Keratinocyte (primary cell): ENCODE results near the gene CACNA1E. TPM values are rescaled to one million over a fixed set of nuclear protein-coding genes. Genes with fewer than 3 reads are reported as not detected.

Experiments
- DNase-seq: peaks from one replicate; pipeline ENCODE4 v3.0.0-alpha.2; 2011; ENCODE audit warnings: low read depth, missing footprints, low spot score
- FAIRE-seq: peaks from 2 replicates; lab custom pipeline; 2011; peaks lifted over from hg19 to GRCh38; lab: Jason Lieb, UNC
- H2AFZ ChIP-seq: 2 replicates; pipeline ENCODE4 v1.6.0; 2012; ENCODE audit warnings: low read length, control low read depth, inconsistent platforms; ENCODE audit not compliant: control insufficient read depth
- H3K27ac ChIP-seq: 2 replicates; pipeline ENCODE4 v1.5.1; 2011; ENCODE audit warnings: low read length; ENCODE audit not compliant: control insufficient read depth, insufficient read depth
- H3K27me3 ChIP-seq: 3 replicates; pipeline ENCODE4 v1.6.0; 2011; ENCODE audit warnings: low read length; ENCODE audit not compliant: control insufficient read depth, insufficient read depth; ENCODE audit errors: extremely low read depth
- H3K36me3 ChIP-seq, 2 experiments: 2 replicates in 1 of 2; 3 replicates in 1 of 2; pipeline ENCODE4 v1.5.1; 2011; ENCODE audit warnings: low read length in 2 of 2, mild to moderate bottlenecking in 1 of 2; ENCODE audit not compliant: control insufficient read depth in 2 of 2, insufficient read depth in 2 of 2; ENCODE audit errors: extremely low read depth in 1 of 2
- H3K4me1 ChIP-seq: 3 replicates; pipeline ENCODE4 v1.5.1; 2011; ENCODE audit warnings: low read length; ENCODE audit not compliant: control insufficient read depth, insufficient read depth; ENCODE audit errors: extremely low read depth
- H3K4me2 ChIP-seq: 3 replicates; pipeline ENCODE4 v1.6.0; 2011; ENCODE audit warnings: low read depth, low read length; ENCODE audit not compliant: control insufficient read depth, insufficient read depth; ENCODE audit errors: extremely low read depth
- H3K4me3 ChIP-seq, 3 experiments: fragments of 200-600 bp in 1 of 3; sonication (generic) in 1 of 3; 2 replicates in 2 of 3; 3 replicates in 1 of 3; pipeline ENCODE4 v1.5.1; 2011 to 2016; ENCODE audit warnings: low read length in 3 of 3, mild to moderate bottlenecking in 3 of 3, control low read depth in 2 of 3, inconsistent platforms in 1 of 3, low read depth in 1 of 3, mixed read lengths in 1 of 3, mixed run types in 1 of 3, moderate library complexity in 1 of 3; ENCODE audit not compliant: control insufficient read depth in 2 of 3, insufficient read depth in 2 of 3; ENCODE audit errors: extremely low read depth in 1 of 3
- H3K79me2 ChIP-seq: 2 replicates; pipeline ENCODE4 v1.6.0; 2012; ENCODE audit warnings: low read length; ENCODE audit not compliant: control insufficient read depth, insufficient read depth
- H3K9ac ChIP-seq: 3 replicates; pipeline ENCODE4 v1.6.0; 2011; ENCODE audit warnings: low read length; ENCODE audit not compliant: control insufficient read depth, insufficient read depth; ENCODE audit errors: extremely low read depth
- H3K9me1 ChIP-seq: 3 replicates; pipeline ENCODE4 v1.6.0; 2011; ENCODE audit warnings: low read length; ENCODE audit not compliant: control insufficient read depth, insufficient read depth; ENCODE audit errors: extremely low read depth
- H3K9me3 ChIP-seq: 2 replicates; pipeline ENCODE4 v1.5.1; 2012; ENCODE audit warnings: low read depth, low read length; ENCODE audit not compliant: control insufficient read depth
- H4K20me1 ChIP-seq: 3 replicates; pipeline ENCODE4 v1.6.0; 2011; ENCODE audit warnings: low read length; ENCODE audit not compliant: control insufficient read depth, insufficient read depth; ENCODE audit errors: extremely low read depth
- EZH2 ChIP-seq: IDR thresholded peaks from one replicate; pipeline ENCODE4 v1.6.1; 2012; ENCODE audit warnings: inconsistent platforms, mild to moderate bottlenecking, low read length, moderate library complexity
- dilution Hi-C: fragments of 300-500 bp; cut with MboI; formaldehyde crosslinking; loops from one replicate; pipeline ENCODE4 v1.7.0; 2020; ENCODE audit warnings: low sequenced_read_pairs; ENCODE audit not compliant: extremely low pct_ligation_motif_present
- polyA plus RNA-seq, 5 experiments: library from polyadenylated mRNA; depleted of rRNA in 3 of 5; stranded (reverse) in 3 of 5; stranded (forward) in 1 of 5; unstranded in 1 of 5; fragments of >200 nt; gene quantifications; 1 replicate in 1 of 5; 2 replicates in 3 of 5; 3 replicates in 1 of 5; pipeline versions ENCODE4 v1.2.1 to v1.2.3, GENCODE V29; 2011 to 2012; ENCODE audit warnings: missing spikeins in 2 of 5, low read depth in 1 of 5, low replicate concordance in 1 of 5
- TF ChIP-seq, protein P1 (sequence below), 3 experiments: IDR thresholded peaks in 1 of 3; conservative IDR thresholded peaks in 1 of 3; optimal IDR thresholded peaks in 1 of 3; 2 replicates in 2 of 3; 3 replicates in 1 of 3; pipeline versions ENCODE3 to v1.5.1; 2011; ENCODE audit warnings: low read length in 3 of 3, mild to moderate bottlenecking in 3 of 3, moderate library complexity in 2 of 3, control low read depth in 1 of 3, inconsistent platforms in 1 of 3; ENCODE audit not compliant: insufficient read depth in 2 of 3; ENCODE audit errors: extremely low read depth in 1 of 3

CACNA1E gene
- polyA plus RNA-seq, 1 donor (not counting 4 experiments of a cell fraction or from before 2014, with no cell fraction given), result not detected

DNA sequence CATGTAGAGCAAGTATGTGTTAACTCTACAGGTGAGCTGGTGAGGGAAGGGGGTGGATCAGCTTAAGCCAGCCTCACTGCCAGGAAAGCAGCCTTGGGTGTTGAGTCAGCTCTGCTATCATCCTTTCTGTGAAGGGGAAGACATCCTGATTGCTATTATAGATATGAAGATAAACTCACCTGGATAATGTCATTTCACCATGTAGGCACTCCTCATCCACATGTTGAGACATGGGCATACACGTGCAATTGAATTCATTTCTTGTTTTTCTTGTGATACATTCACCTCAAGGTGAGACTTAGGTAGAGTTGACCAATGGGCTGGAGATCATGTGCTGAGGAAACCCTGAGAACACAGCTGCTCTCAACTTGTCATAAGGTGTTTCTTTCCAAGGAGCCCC, 136.9 kb downstream of the CACNA1E start:
- DNase-seq, result no peak

DNA sequence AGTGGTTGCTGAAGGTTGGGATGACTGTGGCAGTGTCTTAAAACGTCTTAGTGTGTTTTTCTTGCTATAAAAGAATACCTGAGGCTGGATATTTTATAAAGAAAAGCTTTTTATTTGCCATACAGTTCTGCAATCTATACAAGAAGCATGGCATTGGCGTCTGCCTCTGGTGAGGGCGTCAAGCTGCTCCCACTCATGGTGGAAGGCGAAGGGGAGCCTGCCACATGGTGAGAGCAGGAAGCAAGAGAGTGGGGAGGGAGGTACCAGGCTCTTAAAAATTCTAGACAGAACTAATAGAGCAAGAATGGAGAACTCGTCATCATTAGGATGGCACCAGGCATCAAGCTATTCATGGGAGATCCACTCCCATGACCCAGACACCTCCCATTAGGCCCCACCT, 140.5 kb downstream of the CACNA1E start:
- Histone ChIP-seq H3K9me1 (no peaks in the 10 kb centered on the region), H3K4me3 (no peak overlapping the region), H4K20me1 (no peaks in the 10 kb centered on the region), H3K79me2 (no peaks in the 10 kb centered on the region), H3K27ac (no peak overlapping the region), H3K9me3 (no peaks in the 10 kb centered on the region), H3K27me3 (peaks cover 2% of the 10 kb centered on the region), H2AFZ (no peak overlapping the region), H3K4me1 (no peaks in the 10 kb centered on the region), H3K4me2 (no peak overlapping the region), H3K9ac (no peak overlapping the region), H3K36me3 (no peaks in the 10 kb centered on the region)
- TF ChIP-seq EZH2, result no peak
- TF ChIP-seq, protein P1, sequence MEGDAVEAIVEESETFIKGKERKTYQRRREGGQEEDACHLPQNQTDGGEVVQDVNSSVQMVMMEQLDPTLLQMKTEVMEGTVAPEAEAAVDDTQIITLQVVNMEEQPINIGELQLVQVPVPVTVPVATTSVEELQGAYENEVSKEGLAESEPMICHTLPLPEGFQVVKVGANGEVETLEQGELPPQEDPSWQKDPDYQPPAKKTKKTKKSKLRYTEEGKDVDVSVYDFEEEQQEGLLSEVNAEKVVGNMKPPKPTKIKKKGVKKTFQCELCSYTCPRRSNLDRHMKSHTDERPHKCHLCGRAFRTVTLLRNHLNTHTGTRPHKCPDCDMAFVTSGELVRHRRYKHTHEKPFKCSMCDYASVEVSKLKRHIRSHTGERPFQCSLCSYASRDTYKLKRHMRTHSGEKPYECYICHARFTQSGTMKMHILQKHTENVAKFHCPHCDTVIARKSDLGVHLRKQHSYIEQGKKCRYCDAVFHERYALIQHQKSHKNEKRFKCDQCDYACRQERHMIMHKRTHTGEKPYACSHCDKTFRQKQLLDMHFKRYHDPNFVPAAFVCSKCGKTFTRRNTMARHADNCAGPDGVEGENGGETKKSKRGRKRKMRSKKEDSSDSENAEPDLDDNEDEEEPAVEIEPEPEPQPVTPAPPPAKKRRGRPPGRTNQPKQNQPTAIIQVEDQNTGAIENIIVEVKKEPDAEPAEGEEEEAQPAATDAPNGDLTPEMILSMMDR (optimal IDR thresholded peaks at IDR 0.05 in 1 of 3, IDR thresholded peaks at IDR 0.05 in 1 of 3, conservative IDR thresholded peaks at IDR 0.05 in 1 of 3; ENCODE audit: extremely low read depth in 1 of 3, insufficient read depth in 2 of 3, low read length in 3 of 3), result no peak
- FAIRE-seq, result no peak
- DNase-seq, result no peak
- dilution Hi-C loops, result no loop called here

More for the DNA sequence above, 136.9 kb downstream of the CACNA1E start:
- Histone ChIP-seq H2AFZ (no peak overlapping the region), H3K27me3 (peaks cover 2% of the 10 kb centered on the region), H3K4me3 (no peak overlapping the region), H4K20me1 (no peaks in the 10 kb centered on the region), H3K36me3 (no peaks in the 10 kb centered on the region), H3K9me1 (no peaks in the 10 kb centered on the region), H3K79me2 (no peaks in the 10 kb centered on the region), H3K9me3 (no peaks in the 10 kb centered on the region), H3K4me1 (no peaks in the 10 kb centered on the region), H3K4me2 (no peak overlapping the region), H3K27ac (no peak overlapping the region), H3K9ac (no peak overlapping the region)
- TF ChIP-seq EZH2, result no peak
- TF ChIP-seq, protein P1 (optimal IDR thresholded peaks at IDR 0.05 in 1 of 3, IDR thresholded peaks at IDR 0.05 in 1 of 3, conservative IDR thresholded peaks at IDR 0.05 in 1 of 3; ENCODE audit: extremely low read depth in 1 of 3, insufficient read depth in 2 of 3, low read length in 3 of 3), result no peak
- dilution Hi-C loops, result no loop called here
- no peak for FAIRE-seq
